A375 (cell line): Measurements from ENCODE around the gene MYL9. TPM values are rescaled to one million over a fixed set of nuclear protein-coding genes. Genes with fewer than 3 reads are reported as not detected.

Source experiments
- small RNA-seq: library from RNA; depleted of rRNA; stranded (forward); fragments of <200 nt; gene quantifications from one replicate; pipeline ENCODE3, GENCODE V24; 2014
- total RNA-seq: library from RNA; depleted of rRNA; stranded (reverse); fragments of >200 nt; shearing (Covaris generic); gene quantifications from 2 replicates; pipeline ENCODE4 v1.2.3, GENCODE V29; 2014; rRNA removed

MYL9 gene
- total RNA-seq, result 3.1 and 3.2 TPM in 2 replicates

DNA sequence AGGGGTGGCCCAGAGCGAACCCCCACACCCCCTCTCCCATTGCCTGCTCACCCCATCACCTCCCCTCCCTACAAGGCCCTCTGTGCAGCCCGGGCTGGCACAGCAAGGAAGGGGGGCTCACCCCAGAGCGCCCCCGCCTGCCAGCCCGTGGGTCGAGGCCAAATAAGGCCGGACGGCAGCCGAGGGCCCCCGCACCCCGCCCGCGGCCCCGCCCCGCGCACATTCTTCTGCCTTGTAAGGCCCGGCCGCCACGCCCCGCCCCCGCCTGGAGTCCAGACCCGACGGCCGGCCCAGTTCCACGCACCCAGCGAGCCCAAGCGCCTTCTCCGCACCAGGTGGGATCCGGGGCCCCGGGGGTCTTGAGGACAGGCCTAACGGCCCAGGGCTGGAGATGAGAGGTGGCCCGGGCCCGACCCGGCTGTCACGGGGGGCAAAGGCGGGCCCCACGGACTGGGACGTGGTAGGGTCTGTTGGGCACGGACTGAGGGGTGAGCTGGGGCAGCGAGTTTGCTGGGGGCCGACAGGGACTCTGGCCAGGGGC lies at the start of gene MYL9:
TSS of gene MYL9 (plus strand) at position 293 of the 541 bp plus-strand sequence. CDS start 3,366 bp downstream, outside the sequence.

DNA sequence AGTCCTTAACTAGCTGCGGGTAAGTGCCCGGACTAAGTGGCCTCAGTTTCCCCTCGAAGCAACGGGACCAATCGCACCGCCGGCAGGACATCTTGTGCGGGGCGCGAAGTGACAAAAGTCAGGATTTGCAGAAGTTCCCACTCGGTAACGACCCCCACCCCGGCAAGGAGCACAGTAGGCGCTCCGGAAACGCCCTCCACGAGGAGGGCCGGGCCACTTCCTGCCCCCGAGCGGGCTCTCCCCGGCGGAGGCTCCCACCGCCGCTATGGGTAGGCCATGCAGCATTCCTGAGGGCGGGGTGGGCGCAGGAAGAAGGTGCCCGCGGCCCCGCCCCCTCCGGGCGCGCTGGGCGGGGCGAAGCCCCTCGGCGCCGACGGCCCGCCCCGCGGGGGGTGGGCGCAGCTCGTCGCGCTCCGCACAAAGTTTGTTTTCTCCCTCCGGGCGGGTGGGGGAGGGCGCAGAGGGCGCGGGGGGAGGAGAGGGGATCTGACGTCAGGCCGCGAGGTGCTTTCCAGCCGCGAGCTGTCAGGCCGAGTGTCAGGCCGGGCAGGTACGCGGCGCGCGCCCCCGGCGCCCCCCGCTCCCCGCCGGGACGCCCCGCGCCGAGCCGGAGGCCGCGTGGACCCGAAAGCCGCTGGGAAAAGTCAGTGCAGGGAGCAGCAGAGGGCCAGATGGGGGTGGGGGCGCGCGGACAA lies 31.9 kb downstream of the MYL9 start, which contains the start of gene TGIF2:
TSS of gene TGIF2 (plus strand) at position 495 of the 695 bp plus-strand sequence. CDS start 5,178 bp downstream, outside the sequence.

Small RNA genes lying within 50 kb of the gene (small RNA-seq; reads per million reads assigned to genes)
- not detected for gene RF00017

Other genes with a start within 250 kb of the MYL9 start
- 16.1 and 21.4 TPM in 2 replicates for gene DLGAP4, start 235.2 kb upstream of the MYL9 start, total RNA-seq
- gene TGIF2, start 32.1 kb downstream of the MYL9 start, total RNA-seq, result 21.0 and 27.7 TPM in 2 replicates
- 99.0 and 102 TPM in 2 replicates for gene RAB5IF, start 64.3 kb downstream of the MYL9 start, total RNA-seq
- 0.08 TPM in 1 of 2 replicates, not detected in the other for gene SLA2, start 104.7 kb downstream of the MYL9 start, total RNA-seq
- gene NDRG3, start 204.6 kb downstream of the MYL9 start, total RNA-seq, result 12.0 and 12.9 TPM in 2 replicates
- gene DSN1, start 232.2 kb downstream of the MYL9 start, total RNA-seq, result 33.7 and 38.7 TPM in 2 replicates